ENCODE measurements around the gene SMOC1. TPM values are rescaled to one million over a fixed set of nuclear protein-coding genes. Genes with fewer than 3 reads are reported as not detected.

The SMOC1 gene
- total RNA-seq, 1 donor from 2014 or later, result 0.38 TPM

DNA sequence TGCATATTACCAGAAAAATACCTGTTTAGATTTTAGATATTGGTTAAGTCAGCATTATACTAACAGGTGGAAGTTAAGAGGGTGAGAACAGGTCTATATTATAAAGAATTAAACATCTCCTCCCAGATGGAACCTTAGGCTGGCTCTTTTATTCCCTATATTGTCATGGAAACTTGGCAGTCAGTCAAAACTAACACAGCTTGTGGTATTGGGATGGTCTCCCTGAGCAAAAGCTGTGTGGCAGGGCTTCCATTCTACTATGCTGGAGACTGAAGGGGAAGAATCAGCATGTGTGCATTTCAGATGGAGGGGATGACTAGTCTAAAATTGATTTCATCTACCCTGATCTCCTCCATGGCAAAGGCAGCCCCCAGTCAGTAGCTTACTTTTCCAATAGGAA lies 66.7 kb downstream of the SMOC1 start:
- H3K4me1 Mint-ChIP-seq (ENCODE audit: unreplicated experiment), result no peaks in the 10 kb centered on the region
- H3K27me3 Mint-ChIP-seq (ENCODE audit: unreplicated experiment), result peaks cover 1% of the 10 kb centered on the region
- no peaks in the 10 kb centered on the region for H3K9me3 Mint-ChIP-seq (ENCODE audit: unreplicated experiment)
- no peak overlapping the region for H3K27ac Mint-ChIP-seq (ENCODE audit: unreplicated experiment)
- DNase-seq (ENCODE audit: low spot score), result no peak
- no peak overlapping the region for H3K4me3 Mint-ChIP-seq (ENCODE audit: unreplicated experiment)
- TF ChIP-seq, protein P1, sequence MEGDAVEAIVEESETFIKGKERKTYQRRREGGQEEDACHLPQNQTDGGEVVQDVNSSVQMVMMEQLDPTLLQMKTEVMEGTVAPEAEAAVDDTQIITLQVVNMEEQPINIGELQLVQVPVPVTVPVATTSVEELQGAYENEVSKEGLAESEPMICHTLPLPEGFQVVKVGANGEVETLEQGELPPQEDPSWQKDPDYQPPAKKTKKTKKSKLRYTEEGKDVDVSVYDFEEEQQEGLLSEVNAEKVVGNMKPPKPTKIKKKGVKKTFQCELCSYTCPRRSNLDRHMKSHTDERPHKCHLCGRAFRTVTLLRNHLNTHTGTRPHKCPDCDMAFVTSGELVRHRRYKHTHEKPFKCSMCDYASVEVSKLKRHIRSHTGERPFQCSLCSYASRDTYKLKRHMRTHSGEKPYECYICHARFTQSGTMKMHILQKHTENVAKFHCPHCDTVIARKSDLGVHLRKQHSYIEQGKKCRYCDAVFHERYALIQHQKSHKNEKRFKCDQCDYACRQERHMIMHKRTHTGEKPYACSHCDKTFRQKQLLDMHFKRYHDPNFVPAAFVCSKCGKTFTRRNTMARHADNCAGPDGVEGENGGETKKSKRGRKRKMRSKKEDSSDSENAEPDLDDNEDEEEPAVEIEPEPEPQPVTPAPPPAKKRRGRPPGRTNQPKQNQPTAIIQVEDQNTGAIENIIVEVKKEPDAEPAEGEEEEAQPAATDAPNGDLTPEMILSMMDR (IDR thresholded peaks at IDR 0.05; ENCODE audit: unreplicated experiment), result no peak
- H3K36me3 Mint-ChIP-seq (ENCODE audit: low read depth, unreplicated experiment), result no peaks in the 10 kb centered on the region

DNA sequence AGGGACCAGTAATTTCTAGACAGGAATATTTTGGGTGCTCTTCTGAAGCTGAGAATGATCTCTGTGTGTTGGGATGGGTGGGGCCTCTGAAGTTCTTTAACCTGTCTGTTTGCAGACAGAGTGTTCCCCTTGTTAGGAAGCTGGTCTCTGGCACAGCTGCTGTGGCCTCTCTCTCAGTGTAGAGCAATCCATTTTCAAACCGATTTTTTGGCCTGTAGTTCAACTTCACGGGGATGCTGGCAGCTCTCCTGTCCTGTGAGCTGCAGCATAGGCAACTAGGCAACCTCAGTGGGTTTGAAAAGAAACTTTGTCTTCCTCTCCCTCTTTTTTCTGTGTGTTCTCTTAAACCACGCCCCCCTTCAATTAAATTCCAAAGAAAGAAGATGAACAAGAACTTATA lies 69.1 kb downstream of the SMOC1 start:
- Mint-ChIP-seq H3K27me3 (ENCODE audit: unreplicated experiment) (peaks cover 2% of the 10 kb centered on the region), H3K36me3 (ENCODE audit: low read depth, unreplicated experiment) (no peaks in the 10 kb centered on the region), H3K4me1 (ENCODE audit: unreplicated experiment) (no peaks in the 10 kb centered on the region), H3K9me3 (ENCODE audit: unreplicated experiment) (no peaks in the 10 kb centered on the region), H3K27ac (ENCODE audit: unreplicated experiment) (no peak overlapping the region), H3K4me3 (ENCODE audit: unreplicated experiment) (no peak overlapping the region)
- TF ChIP-seq, protein P1 (IDR thresholded peaks at IDR 0.05; ENCODE audit: unreplicated experiment), result no peak
- DNase-seq (ENCODE audit: low spot score), result no peak

DNA sequence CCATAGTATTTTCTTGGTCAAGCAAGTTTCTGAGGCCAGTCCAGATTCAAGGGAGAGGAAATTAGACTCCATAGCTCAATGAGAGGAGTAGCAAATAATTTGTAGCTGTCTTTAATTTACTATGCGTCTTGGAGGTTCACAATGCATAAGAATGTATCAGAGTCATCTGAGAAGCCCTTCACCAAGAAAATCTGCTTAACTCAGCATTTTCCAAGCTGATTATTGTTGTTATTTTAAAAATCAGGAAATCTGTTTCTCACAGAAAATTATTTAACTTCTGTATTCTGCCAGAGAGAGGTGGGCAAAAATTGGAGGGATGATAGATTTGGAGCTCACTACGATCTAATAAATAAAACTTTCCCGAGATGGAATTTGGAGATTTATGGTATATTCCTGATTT lies 72.0 kb downstream of the SMOC1 start:
- H3K9me3 Mint-ChIP-seq (ENCODE audit: unreplicated experiment), result no peaks in the 10 kb centered on the region
- TF ChIP-seq, protein P1 (IDR thresholded peaks at IDR 0.05; ENCODE audit: unreplicated experiment), result no peak

DNA sequence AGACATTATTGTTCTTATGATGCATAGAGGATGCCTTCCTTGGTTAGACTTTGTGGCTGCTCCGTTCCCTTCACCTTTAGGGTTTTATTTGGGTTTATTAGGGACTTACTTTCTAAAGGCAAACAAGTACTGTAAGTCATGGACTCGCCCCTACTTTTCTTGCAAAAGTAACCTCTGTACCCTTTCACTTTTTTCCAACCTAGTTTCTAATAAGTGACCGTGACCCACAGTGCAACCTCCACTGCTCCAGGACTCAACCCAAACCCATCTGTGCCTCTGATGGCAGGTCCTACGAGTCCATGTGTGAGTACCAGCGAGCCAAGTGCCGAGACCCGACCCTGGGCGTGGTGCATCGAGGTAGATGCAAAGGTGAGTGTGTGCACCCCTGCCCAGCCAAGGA lies 72.7 kb downstream of the SMOC1 start:
- no peak for DNase-seq (ENCODE audit: low spot score)
- peaks cover 2% of the 10 kb centered on the region for H3K27me3 Mint-ChIP-seq (ENCODE audit: unreplicated experiment)
- no peak overlapping the region for H3K27ac Mint-ChIP-seq (ENCODE audit: unreplicated experiment)
- no peaks in the 10 kb centered on the region for H3K36me3 Mint-ChIP-seq (ENCODE audit: low read depth, unreplicated experiment)
- H3K9me3 Mint-ChIP-seq (ENCODE audit: unreplicated experiment), result no peaks in the 10 kb centered on the region
- no peak overlapping the region for H3K4me3 Mint-ChIP-seq (ENCODE audit: unreplicated experiment)
- TF ChIP-seq, protein P1 (IDR thresholded peaks at IDR 0.05; ENCODE audit: unreplicated experiment), result no peak
- no peaks in the 10 kb centered on the region for H3K4me1 Mint-ChIP-seq (ENCODE audit: unreplicated experiment)

More for the DNA sequence above, 72.0 kb downstream of the SMOC1 start:
- no peak for DNase-seq (ENCODE audit: low spot score)
- no peak overlapping the region for H3K4me3 Mint-ChIP-seq (ENCODE audit: unreplicated experiment)
- H3K27ac Mint-ChIP-seq (ENCODE audit: unreplicated experiment), result no peak overlapping the region
- no peaks in the 10 kb centered on the region for H3K4me1 Mint-ChIP-seq (ENCODE audit: unreplicated experiment)
- H3K36me3 Mint-ChIP-seq (ENCODE audit: low read depth, unreplicated experiment), result no peaks in the 10 kb centered on the region
- peaks cover 2% of the 10 kb centered on the region for H3K27me3 Mint-ChIP-seq (ENCODE audit: unreplicated experiment)

DNA sequence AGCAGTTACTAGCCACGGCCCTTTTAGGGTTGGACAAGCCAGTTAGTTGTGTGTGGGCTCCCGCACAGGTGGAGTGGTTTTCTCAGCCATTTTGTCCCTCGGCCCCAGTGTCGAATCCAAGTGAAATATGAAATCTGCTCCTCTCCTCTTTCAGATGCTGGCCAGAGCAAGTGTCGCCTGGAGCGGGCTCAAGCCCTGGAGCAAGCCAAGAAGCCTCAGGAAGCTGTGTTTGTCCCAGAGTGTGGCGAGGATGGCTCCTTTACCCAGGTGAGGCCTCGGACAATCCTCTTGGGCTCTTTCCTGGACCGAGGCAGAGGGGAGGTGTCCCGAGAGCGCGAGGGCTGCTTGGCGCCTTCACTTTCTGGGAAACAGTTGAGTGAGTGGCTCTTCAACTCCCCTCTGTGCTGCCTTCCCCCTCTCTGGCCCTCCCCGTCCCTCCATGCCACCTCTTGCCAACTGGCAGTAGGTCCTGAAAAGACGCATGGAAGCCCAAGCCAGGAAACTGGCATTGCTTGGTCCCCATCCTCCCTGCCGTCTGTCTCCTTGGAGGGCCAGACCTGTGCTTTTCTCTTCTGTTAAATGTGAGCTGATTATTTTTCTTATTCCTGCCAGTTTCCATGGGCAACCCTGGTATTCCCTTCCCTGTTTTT lies 74.2 kb downstream of the SMOC1 start:
- Mint-ChIP-seq H3K4me3 (ENCODE audit: unreplicated experiment) (no peak overlapping the region), H3K36me3 (ENCODE audit: low read depth, unreplicated experiment) (no peaks in the 10 kb centered on the region), H3K4me1 (ENCODE audit: unreplicated experiment) (no peaks in the 10 kb centered on the region), H3K9me3 (ENCODE audit: unreplicated experiment) (no peaks in the 10 kb centered on the region), H3K27ac (ENCODE audit: unreplicated experiment) (no peak overlapping the region), H3K27me3 (ENCODE audit: unreplicated experiment) (peaks cover 2% of the 10 kb centered on the region)
- no peak for DNase-seq (ENCODE audit: low spot score)
- TF ChIP-seq, protein P1 (IDR thresholded peaks at IDR 0.05; ENCODE audit: unreplicated experiment), result no peak
